ENCODE measurements around the gene TRIO. TPM values are rescaled to one million over a fixed set of nuclear protein-coding genes. Genes with fewer than 3 reads are reported as not detected.
A peak's percentile ranks its signal among the peaks of the same experiment; 100 is the strongest.

TRIO gene
- polyA plus RNA-seq, 1 of the 3 experiments (the other 2 are of a cell fraction): 229 TPM

DNA sequence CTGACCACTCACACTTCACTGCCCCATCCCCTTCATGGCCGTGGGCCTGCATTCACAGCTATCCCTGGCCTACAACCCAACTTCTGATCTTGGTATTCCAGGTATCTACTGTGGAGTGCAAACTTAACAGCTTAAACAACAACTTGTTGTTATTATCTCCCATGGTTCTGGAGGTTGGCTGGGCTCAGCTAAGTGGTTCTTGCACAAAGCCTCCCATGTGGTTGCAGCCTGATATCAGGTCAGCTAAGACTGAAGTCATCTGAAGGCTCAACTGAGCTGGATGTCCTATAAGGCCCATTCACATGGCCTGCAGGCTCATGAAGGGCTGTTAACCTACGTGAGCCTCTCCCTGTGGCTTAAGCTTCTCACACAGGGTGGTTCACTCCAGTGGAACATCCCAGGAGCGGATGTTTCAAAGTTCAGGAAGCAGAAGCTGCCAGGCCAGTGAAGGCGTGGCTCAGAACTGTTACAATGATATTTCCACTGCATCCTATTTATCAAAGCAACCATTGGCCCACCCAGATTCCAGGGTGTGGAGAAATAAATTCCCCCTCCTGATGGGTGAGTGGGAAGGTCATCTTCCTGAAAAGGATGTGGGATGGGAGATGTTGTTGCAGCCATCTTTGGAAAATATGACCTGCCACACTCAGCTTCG lies 30.0 kb upstream of the TRIO start:
- CTCF ChIA-PET: interaction anchor here (0.7 to 2.9 kb wide), 4 partner anchors 12 to 157 kb away, joined by 3 to 14 read pairs (median 4); partner anchors contain the start of gene TRIO
- H2AFZ ChIP-seq (ENCODE audit: low read depth): no peak overlapping the region

DNA sequence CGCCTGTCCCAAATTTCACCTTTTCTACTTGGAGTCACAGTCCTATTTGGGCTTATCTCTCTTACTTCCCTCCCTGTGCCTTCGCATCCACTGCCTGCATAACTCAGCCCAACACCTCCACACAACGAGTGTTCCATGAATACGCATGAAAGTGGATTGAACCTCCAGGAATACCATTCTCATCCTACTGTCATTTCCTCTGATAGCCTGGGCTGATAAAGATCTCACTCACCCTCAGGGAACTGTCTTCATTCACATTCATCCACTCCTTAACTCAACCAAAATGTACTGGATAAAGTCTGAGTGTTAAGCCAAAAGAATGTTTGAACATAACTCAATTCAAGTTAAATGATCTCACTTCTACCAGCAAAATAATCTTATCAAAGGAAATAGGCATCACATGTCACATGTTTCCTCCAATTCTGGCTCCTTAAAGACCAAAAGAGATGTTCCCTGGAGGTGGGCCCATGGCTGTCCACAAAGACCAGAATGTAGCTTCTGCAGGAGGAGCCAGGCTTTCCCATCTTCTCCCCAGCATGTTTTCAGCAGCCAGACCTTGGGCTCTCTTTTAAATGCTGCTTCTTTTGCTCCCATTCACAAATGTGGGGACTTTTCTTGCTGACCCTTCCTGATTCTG lies 28.4 kb upstream of the TRIO start:
- 73% methylated on average over 4 of the region's 4 CpGs for WGBS (ENCODE audit: low lambda C conversion rate)
- no peaks in the 10 kb centered on the region for H3K27me3 ChIP-seq (ENCODE audit: insufficient read depth)
- H3K9me3 ChIP-seq: no peaks in the 10 kb centered on the region
- H3K27ac ChIP-seq (ENCODE audit: low read depth in 2 of 2, low read length in 1 of 2): peak overlapping the region in 1 of 2 experiments; percentile 17; a peak in 1 of 4 replicates
- no peaks in the 10 kb centered on the region for H3K79me2 ChIP-seq (ENCODE audit: insufficient read depth)
- H3K4me2 ChIP-seq: no peak overlapping the region
- no peaks in the 10 kb centered on the region for H3K36me3 ChIP-seq (replicated peaks in 1 of 2; ENCODE audit: control insufficient read depth in 1 of 2, insufficient read depth in 2 of 2, low read length in 1 of 2)
- H3K9me2 ChIP-seq: no peaks in the 10 kb centered on the region
- DNase-seq: no peak
- 0 out of 2 replicates have a peak overlapping the region, but pooled peaks have one; percentile 9 for H2AFZ ChIP-seq (ENCODE audit: low read depth)
- no peak overlapping the region for H3K4me3 ChIP-seq (ENCODE audit: low read depth in 2 of 2, low read length in 1 of 2)
- H3K4me1 ChIP-seq (ENCODE audit: control insufficient read depth in 1 of 2, insufficient read depth in 2 of 2, low read depth in 1 of 2, low read length in 1 of 2): peaks cover 0 to 3% of the 10 kb centered on the region in 2 experiments; a peak in 1 of 4 replicates
- CTCF ChIA-PET: no interaction called here
- no peak overlapping the region for H3K9ac ChIP-seq
- H3F3A ChIP-seq (replicated peaks; ENCODE audit: insufficient read depth): peaks cover 9% of the 10 kb centered on the region
- H4K20me1 ChIP-seq (ENCODE audit: insufficient read depth): no peaks in the 10 kb centered on the region
- POLR2A ChIA-PET: no interaction called here
- no peak for TF ChIP-seq FOXJ3 (CRISPR knock-in tag; IDR thresholded peaks at IDR 0.05)
- TF ChIP-seq, protein P1, sequence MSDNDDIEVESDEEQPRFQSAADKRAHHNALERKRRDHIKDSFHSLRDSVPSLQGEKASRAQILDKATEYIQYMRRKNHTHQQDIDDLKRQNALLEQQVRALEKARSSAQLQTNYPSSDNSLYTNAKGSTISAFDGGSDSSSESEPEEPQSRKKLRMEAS (IDR thresholded peaks at IDR 0.05; ENCODE audit: low read depth): no peak
- no peak for TF ChIP-seq YY1 (IDR thresholded peaks at IDR 0.05; ENCODE audit: low read depth)
- TF ChIP-seq POLR2AphosphoS5 (IDR thresholded peaks at IDR 0.05; ENCODE audit: low read depth, low read length): no peak
- TF ChIP-seq NRF1 (IDR thresholded peaks at IDR 0.05; ENCODE audit: low read depth, low read length): no peak
- no peak for TF ChIP-seq MXI1 (IDR thresholded peaks at IDR 0.05; ENCODE audit: low read depth, low read length)
- TF ChIP-seq, protein P2, sequence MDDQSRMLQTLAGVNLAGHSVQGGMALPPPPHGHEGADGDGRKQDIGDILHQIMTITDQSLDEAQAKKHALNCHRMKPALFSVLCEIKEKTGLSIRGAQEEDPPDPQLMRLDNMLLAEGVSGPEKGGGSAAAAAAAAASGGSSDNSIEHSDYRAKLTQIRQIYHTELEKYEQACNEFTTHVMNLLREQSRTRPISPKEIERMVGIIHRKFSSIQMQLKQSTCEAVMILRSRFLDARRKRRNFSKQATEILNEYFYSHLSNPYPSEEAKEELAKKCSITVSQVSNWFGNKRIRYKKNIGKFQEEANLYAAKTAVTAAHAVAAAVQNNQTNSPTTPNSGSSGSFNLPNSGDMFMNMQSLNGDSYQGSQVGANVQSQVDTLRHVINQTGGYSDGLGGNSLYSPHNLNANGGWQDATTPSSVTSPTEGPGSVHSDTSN (IDR thresholded peaks at IDR 0.05): no peak; the same call in 1 of the 2 replicates
- TF ChIP-seq TEAD4 (IDR thresholded peaks at IDR 0.05; ENCODE audit: borderline replicate concordance, insufficient read depth): no peak
- no peak for TF ChIP-seq TCF12 (IDR thresholded peaks at IDR 0.05)
- TF ChIP-seq FOSL2 (IDR thresholded peaks at IDR 0.05; ENCODE audit: borderline replicate concordance, low read depth): no peak

More for the DNA sequence above, 30.0 kb upstream of the TRIO start:
- no peaks in the 10 kb centered on the region for H3K36me3 ChIP-seq (replicated peaks in 1 of 2; ENCODE audit: control insufficient read depth in 1 of 2, insufficient read depth in 2 of 2, low read length in 1 of 2)
- H3K4me1 ChIP-seq (ENCODE audit: control insufficient read depth in 1 of 2, insufficient read depth in 2 of 2, low read depth in 1 of 2, low read length in 1 of 2): peaks cover 0 to 8% of the 10 kb centered on the region in 2 experiments; a peak in 1 of 4 replicates
- H3K4me2 ChIP-seq: no peak overlapping the region
- H3K27ac ChIP-seq (ENCODE audit: low read depth in 2 of 2, low read length in 1 of 2): no peak overlapping the region
- H3K4me3 ChIP-seq (ENCODE audit: low read depth in 2 of 2, low read length in 1 of 2): no peak overlapping the region
- POLR2A ChIA-PET: no interaction called here
- H4K20me1 ChIP-seq (ENCODE audit: insufficient read depth): no peaks in the 10 kb centered on the region
- DNase-seq: no peak
- no peak overlapping the region for H3K9ac ChIP-seq
- no peaks in the 10 kb centered on the region for H3K9me2 ChIP-seq
- peaks cover 14% of the 10 kb centered on the region for H3F3A ChIP-seq (replicated peaks; ENCODE audit: insufficient read depth)
- no peaks in the 10 kb centered on the region for H3K9me3 ChIP-seq
- TF ChIP-seq RCOR1 (IDR thresholded peaks at IDR 0.05; ENCODE audit: low read length) (no peak), FOXM1 (IDR thresholded peaks at IDR 0.05; ENCODE audit: low read depth) (no peak), SMC3 (IDR thresholded peaks at IDR 0.05; ENCODE audit: low read depth, low read length) (no peak), NRF1 (IDR thresholded peaks at IDR 0.05; ENCODE audit: low read depth, low read length) (no peak), NFIC (IDR thresholded peaks at IDR 0.05; ENCODE audit: borderline replicate concordance) (no peak), EZH2phosphoT487 (IDR thresholded peaks at IDR 0.05; ENCODE audit: borderline replicate concordance, low read depth) (no peak), FOXJ3 (CRISPR knock-in tag; IDR thresholded peaks at IDR 0.05) (no peak), EP300 (IDR thresholded peaks at IDR 0.05; ENCODE audit: borderline replicate concordance in 1 of 2, low read depth in 1 of 2, low read length in 1 of 2) (no peak), POLR2AphosphoS5 (IDR thresholded peaks at IDR 0.05; ENCODE audit: low read depth, low read length) (no peak)
- TF ChIP-seq, protein P3, sequence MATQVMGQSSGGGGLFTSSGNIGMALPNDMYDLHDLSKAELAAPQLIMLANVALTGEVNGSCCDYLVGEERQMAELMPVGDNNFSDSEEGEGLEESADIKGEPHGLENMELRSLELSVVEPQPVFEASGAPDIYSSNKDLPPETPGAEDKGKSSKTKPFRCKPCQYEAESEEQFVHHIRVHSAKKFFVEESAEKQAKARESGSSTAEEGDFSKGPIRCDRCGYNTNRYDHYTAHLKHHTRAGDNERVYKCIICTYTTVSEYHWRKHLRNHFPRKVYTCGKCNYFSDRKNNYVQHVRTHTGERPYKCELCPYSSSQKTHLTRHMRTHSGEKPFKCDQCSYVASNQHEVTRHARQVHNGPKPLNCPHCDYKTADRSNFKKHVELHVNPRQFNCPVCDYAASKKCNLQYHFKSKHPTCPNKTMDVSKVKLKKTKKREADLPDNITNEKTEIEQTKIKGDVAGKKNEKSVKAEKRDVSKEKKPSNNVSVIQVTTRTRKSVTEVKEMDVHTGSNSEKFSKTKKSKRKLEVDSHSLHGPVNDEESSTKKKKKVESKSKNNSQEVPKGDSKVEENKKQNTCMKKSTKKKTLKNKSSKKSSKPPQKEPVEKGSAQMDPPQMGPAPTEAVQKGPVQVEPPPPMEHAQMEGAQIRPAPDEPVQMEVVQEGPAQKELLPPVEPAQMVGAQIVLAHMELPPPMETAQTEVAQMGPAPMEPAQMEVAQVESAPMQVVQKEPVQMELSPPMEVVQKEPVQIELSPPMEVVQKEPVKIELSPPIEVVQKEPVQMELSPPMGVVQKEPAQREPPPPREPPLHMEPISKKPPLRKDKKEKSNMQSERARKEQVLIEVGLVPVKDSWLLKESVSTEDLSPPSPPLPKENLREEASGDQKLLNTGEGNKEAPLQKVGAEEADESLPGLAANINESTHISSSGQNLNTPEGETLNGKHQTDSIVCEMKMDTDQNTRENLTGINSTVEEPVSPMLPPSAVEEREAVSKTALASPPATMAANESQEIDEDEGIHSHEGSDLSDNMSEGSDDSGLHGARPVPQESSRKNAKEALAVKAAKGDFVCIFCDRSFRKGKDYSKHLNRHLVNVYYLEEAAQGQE (IDR thresholded peaks at IDR 0.05; ENCODE audit: low read depth, low read length): no peak
- TF ChIP-seq, protein P4, sequence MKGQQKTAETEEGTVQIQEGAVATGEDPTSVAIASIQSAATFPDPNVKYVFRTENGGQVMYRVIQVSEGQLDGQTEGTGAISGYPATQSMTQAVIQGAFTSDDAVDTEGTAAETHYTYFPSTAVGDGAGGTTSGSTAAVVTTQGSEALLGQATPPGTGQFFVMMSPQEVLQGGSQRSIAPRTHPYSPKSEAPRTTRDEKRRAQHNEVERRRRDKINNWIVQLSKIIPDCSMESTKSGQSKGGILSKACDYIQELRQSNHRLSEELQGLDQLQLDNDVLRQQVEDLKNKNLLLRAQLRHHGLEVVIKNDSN (IDR thresholded peaks at IDR 0.05; ENCODE audit: borderline replicate concordance, low read depth): no peak
- 79% methylated on average over 5 of the region's 5 CpGs for WGBS (ENCODE audit: low lambda C conversion rate)
- no peaks in the 10 kb centered on the region for H3K79me2 ChIP-seq (ENCODE audit: insufficient read depth)
- H3K27me3 ChIP-seq (ENCODE audit: insufficient read depth): no peaks in the 10 kb centered on the region
